PFSK-1 (cell line): Measurements from ENCODE around the gene NHSL2.

ENCODE experiments used
- FOXP2 ChIP-seq: optimal IDR thresholded peaks from 2 replicates; pipeline ENCODE3; 2011; ENCODE audit warnings: borderline replicate concordance, control low read depth, inconsistent platforms; ENCODE audit not compliant: insufficient read depth; ENCODE audit errors: extremely low read length, extremely low read depth
- POLR2AphosphoS5 ChIP-seq: IDR thresholded peaks from 2 replicates; pipeline ENCODE4 v1.6.1; 2012; ENCODE audit warnings: low read depth, mild to moderate bottlenecking, control low read depth, low read length, moderate library complexity
- SIN3A ChIP-seq: IDR thresholded peaks from 2 replicates; pipeline ENCODE4 v1.6.1; 2012; ENCODE audit warnings: mild to moderate bottlenecking, low read length, moderate library complexity, borderline replicate concordance; ENCODE audit not compliant: insufficient read depth
- TAF1 ChIP-seq: IDR thresholded peaks from 2 replicates; pipeline ENCODE4 v1.6.1; 2012; ENCODE audit warnings: low read length, control low read depth, borderline replicate concordance; ENCODE audit not compliant: insufficient read depth
- TF ChIP-seq, protein P1 (sequence below), 2 experiments: IDR thresholded peaks; 2 replicates each; pipeline versions ENCODE4 v1.6.1 to v1.8.0; 2011 to 2012; ENCODE audit warnings: low read depth in 2 of 2, low read length in 2 of 2, control low read depth in 1 of 2, inconsistent platforms in 1 of 2, mild to moderate bottlenecking in 1 of 2, moderate library complexity in 1 of 2; ENCODE audit not compliant: insufficient read depth in 1 of 2

Gene NHSL2

DNA sequence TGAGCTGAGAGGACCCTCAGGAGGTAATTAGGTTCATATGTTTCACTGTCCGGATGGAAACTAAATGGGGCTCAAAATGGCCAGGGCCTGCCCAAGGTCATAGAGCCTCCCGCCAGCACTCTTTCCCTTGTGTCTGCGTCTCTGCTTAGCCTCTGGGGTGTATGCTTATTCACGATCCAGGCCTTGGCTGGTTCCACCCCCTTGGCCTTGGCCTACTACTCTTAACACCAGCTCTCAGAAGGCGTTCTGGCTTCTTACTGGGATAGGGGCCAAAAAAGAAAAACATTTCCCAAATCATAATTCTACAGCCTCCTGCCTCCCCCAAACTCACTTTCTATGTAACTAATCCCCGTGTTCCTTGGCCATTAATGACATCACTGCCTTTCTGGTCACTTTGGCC, 152.3 kb downstream of the NHSL2 start:
- no peak for TF ChIP-seq TAF1
- TF ChIP-seq POLR2AphosphoS5, result no peak
- TF ChIP-seq, protein P1, sequence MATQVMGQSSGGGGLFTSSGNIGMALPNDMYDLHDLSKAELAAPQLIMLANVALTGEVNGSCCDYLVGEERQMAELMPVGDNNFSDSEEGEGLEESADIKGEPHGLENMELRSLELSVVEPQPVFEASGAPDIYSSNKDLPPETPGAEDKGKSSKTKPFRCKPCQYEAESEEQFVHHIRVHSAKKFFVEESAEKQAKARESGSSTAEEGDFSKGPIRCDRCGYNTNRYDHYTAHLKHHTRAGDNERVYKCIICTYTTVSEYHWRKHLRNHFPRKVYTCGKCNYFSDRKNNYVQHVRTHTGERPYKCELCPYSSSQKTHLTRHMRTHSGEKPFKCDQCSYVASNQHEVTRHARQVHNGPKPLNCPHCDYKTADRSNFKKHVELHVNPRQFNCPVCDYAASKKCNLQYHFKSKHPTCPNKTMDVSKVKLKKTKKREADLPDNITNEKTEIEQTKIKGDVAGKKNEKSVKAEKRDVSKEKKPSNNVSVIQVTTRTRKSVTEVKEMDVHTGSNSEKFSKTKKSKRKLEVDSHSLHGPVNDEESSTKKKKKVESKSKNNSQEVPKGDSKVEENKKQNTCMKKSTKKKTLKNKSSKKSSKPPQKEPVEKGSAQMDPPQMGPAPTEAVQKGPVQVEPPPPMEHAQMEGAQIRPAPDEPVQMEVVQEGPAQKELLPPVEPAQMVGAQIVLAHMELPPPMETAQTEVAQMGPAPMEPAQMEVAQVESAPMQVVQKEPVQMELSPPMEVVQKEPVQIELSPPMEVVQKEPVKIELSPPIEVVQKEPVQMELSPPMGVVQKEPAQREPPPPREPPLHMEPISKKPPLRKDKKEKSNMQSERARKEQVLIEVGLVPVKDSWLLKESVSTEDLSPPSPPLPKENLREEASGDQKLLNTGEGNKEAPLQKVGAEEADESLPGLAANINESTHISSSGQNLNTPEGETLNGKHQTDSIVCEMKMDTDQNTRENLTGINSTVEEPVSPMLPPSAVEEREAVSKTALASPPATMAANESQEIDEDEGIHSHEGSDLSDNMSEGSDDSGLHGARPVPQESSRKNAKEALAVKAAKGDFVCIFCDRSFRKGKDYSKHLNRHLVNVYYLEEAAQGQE (IDR thresholded peaks at IDR 0.05; ENCODE audit: insufficient read depth in 1 of 2, low read depth in 2 of 2, low read length in 2 of 2), result no peak
- TF ChIP-seq SIN3A, result no peak

DNA sequence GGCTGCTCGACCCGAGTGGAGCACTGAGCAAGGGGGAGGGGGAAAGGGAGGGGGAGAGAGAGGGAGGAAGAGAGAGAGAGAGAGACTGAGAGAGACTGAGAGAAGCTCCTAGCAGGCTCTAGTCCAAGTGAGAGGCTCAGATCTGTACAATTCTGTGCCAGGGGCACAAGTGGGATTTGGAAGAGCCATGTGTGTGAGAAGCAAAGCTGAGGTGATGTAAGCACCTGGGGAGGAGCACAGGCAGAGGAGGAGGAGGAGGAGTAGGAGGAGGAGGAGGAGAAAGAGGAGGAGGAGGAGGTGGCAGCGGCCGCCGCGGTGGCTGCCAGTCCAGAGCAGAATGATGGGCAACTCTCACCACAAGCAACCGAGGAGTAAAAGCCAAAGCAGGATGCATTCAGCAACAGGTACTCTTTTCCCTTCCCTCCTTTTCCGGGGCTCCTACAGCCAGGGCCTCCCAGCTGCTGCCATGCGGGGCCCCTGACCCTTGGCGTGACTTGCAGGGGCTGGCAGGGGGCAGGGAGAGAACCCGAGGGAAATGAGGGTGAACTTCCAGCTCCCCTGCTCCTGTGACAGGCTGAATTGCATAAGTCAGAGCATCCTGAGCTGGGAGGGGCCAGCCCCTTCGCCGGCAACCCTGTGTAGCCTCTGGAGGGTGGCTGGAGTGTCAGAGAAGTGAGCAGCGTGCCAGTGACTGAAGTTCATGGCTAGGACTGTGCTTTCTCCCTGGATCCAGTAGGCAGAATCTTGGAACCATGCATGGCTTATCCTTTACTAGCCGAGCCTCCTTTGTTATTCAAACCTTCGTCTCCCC, 158.9 kb downstream of the NHSL2 start:
- TF ChIP-seq FOXP2 (no peak), SIN3A (no peak)

DNA sequence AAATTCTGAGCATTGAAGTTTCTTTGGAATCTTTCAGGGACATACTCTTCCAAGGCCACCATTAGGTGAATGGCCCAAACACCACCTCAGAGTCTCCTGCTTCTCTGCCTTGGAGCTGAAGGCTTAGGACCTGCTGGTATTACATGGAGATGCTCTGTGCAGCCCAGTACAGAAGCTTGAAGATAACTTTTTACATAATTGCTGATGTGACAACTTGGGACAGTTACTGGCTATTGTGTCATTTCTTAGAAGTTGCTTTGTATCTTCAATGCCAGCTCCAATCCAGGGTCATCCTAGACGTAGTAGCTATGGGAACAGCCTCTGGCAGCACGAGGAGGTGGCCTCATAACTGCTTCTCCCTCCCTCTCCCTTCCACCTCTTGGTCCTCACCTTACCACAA, 160.6 kb downstream of the NHSL2 start:
- TF ChIP-seq SIN3A (no peak), POLR2AphosphoS5 (no peak), FOXP2 (no peak), TAF1 (no peak)
- TF ChIP-seq, protein P1 (IDR thresholded peaks at IDR 0.05; ENCODE audit: insufficient read depth in 1 of 2, low read depth in 2 of 2, low read length in 2 of 2), result no peak

DNA sequence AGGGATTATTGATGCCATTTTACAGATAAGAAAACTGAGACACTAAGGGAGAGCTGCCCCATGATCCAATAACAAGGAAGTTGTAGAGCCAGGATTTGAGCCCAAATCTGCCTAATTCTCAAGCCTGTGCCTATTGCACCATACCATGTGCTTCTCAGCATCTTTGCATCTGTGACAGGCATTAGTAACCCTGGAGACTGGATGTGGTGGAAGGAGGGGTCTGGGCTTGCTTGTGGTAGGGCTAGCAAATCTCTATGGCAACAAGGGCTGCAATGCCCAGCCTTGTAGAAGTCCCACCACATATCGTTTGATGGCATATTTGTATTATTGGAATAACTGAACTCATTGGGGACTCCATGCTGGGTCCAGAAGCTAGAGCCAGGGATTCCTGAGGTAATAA, 163.0 kb downstream of the NHSL2 start:
- TF ChIP-seq, protein P1 (IDR thresholded peaks at IDR 0.05; ENCODE audit: insufficient read depth in 1 of 2, low read depth in 2 of 2, low read length in 2 of 2), result no peak
- TF ChIP-seq SIN3A (no peak), TAF1 (no peak), FOXP2 (no peak), POLR2AphosphoS5 (no peak)

DNA sequence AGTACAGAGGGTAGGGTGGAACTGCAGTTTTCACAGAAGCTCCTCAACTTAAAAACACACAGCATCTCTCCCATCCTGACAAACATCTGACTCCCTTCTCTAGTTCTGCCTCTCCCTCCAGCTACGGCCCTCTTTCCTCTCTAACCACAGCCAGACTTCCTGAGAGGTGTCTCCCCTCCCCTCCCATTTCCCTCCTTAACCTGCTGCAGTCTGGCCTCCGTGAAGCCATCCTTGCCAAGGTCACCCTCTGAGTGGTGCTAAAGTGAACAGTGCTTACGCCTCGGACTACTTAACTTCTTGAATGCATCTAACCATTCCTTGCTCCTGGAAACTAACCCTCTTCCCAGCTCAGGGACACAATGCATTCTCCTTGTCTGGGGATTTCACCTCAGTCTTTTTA, 167.8 kb downstream of the NHSL2 start:
- TF ChIP-seq SIN3A (no peak), FOXP2 (no peak), TAF1 (no peak), POLR2AphosphoS5 (no peak)
- TF ChIP-seq, protein P1 (IDR thresholded peaks at IDR 0.05; ENCODE audit: insufficient read depth in 1 of 2, low read depth in 2 of 2, low read length in 2 of 2), result no peak
